ENCODE measurements around the gene CMIP. TPM values are rescaled to one million over a fixed set of nuclear protein-coding genes. Genes with fewer than 3 reads are reported as not detected.

CMIP gene
- total RNA-seq, 1 experiment from 2014 or later: 48.2 TPM

DNA sequence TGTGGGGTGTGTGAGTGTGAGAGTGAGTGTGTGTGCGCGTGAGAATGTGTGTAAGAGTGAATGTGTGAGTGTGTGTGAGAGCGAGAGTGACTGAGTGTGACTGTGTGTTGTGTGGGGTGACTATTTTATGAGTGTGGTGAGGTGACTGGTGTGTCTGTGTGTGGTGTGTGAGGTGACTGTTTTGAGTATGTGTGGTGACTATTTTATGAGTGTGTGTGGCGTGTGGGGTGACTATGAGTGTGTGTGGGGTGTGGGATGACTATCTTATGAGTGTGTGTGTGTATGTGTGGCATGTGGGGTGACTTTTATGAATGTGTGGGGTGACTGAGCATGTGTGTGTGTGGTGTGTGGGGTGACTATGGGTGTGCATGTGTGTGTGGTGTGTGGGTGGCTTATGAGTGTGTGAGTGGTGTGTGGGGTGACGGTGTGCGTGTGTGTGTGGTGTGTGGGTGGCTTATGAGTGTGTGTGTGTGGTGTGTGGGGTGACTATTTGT lies 181.6 kb downstream of the CMIP start:
- Histone ChIP-seq H2BK20ac (ENCODE audit: low read depth, low read length, poor library complexity, severe bottlenecking) (no peak overlapping the region), H2BK5ac (ENCODE audit: insufficient read length, low read length) (no peak overlapping the region), H3K4me1 (ENCODE audit: insufficient read depth, low read length) (no peaks in the 10 kb centered on the region), H2AK5ac (ENCODE audit: insufficient read length, low read length) (no peak overlapping the region), H3K14ac (ENCODE audit: insufficient read depth, low read length) (no peak overlapping the region), H2BK15ac (ENCODE audit: low read depth, low read length) (no peak overlapping the region), H3K79me2 (ENCODE audit: insufficient read depth, low read length) (no peaks in the 10 kb centered on the region; the same call in 1 of the 2 replicates), H4K20me1 (ENCODE audit: control insufficient read depth, insufficient read depth, insufficient read length) (no peaks in the 10 kb centered on the region), H3K9ac (ENCODE audit: extremely low read depth, insufficient read length, low read length) (no peak overlapping the region), H4K91ac (ENCODE audit: insufficient read length, low read depth, low read length) (no peak overlapping the region), H2BK12ac (ENCODE audit: insufficient read length, low read depth, low read length) (no peak overlapping the region), H4K5ac (ENCODE audit: insufficient read length, low read depth, low read length) (no peak overlapping the region), H3K23me2 (ENCODE audit: insufficient read length, low read depth, low read length, poor library complexity, severe bottlenecking) (no peaks in the 10 kb centered on the region), H3T11ph (ENCODE audit: low read length) (no peak overlapping the region), H3K27ac (ENCODE audit: insufficient read length, low read depth, low read length) (no peak overlapping the region), H3K23ac (ENCODE audit: insufficient read length, low read depth, low read length) (no peak overlapping the region), H4K8ac (replicated peaks; ENCODE audit: insufficient read length, low read depth, low read length) (no peak overlapping the region), H3K56ac (ENCODE audit: insufficient read length, low read depth, low read length) (no peak overlapping the region), H3K27me3 (ENCODE audit: insufficient read depth, low read length) (no peaks in the 10 kb centered on the region), H3K18ac (ENCODE audit: insufficient read length, low read depth, low read length) (no peak overlapping the region), H3K4ac (ENCODE audit: low read depth, low read length) (no peak overlapping the region), H3K79me1 (ENCODE audit: insufficient read depth, low read depth, low read length, poor library complexity, severe bottlenecking) (no peaks in the 10 kb centered on the region), H3K9me3 (ENCODE audit: control insufficient read depth, low read depth, low read length) (no peaks in the 10 kb centered on the region), H3K4me2 (ENCODE audit: insufficient read depth, insufficient read length, low read length) (no peak overlapping the region), H2BK120ac (ENCODE audit: low read depth, low read length, poor library complexity, severe bottlenecking) (no peak overlapping the region), H2AFZ (ENCODE audit: low read length) (no peak overlapping the region)
- no peaks in the 10 kb centered on the region for H3K9me3 Mint-ChIP-seq
- TF ChIP-seq, protein P1, sequence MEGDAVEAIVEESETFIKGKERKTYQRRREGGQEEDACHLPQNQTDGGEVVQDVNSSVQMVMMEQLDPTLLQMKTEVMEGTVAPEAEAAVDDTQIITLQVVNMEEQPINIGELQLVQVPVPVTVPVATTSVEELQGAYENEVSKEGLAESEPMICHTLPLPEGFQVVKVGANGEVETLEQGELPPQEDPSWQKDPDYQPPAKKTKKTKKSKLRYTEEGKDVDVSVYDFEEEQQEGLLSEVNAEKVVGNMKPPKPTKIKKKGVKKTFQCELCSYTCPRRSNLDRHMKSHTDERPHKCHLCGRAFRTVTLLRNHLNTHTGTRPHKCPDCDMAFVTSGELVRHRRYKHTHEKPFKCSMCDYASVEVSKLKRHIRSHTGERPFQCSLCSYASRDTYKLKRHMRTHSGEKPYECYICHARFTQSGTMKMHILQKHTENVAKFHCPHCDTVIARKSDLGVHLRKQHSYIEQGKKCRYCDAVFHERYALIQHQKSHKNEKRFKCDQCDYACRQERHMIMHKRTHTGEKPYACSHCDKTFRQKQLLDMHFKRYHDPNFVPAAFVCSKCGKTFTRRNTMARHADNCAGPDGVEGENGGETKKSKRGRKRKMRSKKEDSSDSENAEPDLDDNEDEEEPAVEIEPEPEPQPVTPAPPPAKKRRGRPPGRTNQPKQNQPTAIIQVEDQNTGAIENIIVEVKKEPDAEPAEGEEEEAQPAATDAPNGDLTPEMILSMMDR (conservative IDR thresholded peaks at IDR 0.05): no peak
- no peak for DNase-seq
- H3K27me3 Mint-ChIP-seq (ENCODE audit: low read depth): no peaks in the 10 kb centered on the region
- H3K4me3 Mint-ChIP-seq: no peak overlapping the region
- 100% methylated on average over 4 of the region's 6 CpGs for WGBS (ENCODE audit: extremely low coverage, insufficient read length, low lambda C conversion rate)
- H3K27ac Mint-ChIP-seq: no peak overlapping the region
- H3K4me1 Mint-ChIP-seq: peaks cover 22 to 25% of the 10 kb centered on the region in 2 experiments
- H3K36me3 Mint-ChIP-seq (ENCODE audit: insufficient read depth in 1 of 3, low read depth in 3 of 3): peaks cover 0 to 9% (median 0%) of the 10 kb centered on the region in 3 experiments; a peak in 2 of 7 replicates

Measured in H9 (cell line).